ENCODE results near the gene DUS1L.

Gene DUS1L

DNA sequence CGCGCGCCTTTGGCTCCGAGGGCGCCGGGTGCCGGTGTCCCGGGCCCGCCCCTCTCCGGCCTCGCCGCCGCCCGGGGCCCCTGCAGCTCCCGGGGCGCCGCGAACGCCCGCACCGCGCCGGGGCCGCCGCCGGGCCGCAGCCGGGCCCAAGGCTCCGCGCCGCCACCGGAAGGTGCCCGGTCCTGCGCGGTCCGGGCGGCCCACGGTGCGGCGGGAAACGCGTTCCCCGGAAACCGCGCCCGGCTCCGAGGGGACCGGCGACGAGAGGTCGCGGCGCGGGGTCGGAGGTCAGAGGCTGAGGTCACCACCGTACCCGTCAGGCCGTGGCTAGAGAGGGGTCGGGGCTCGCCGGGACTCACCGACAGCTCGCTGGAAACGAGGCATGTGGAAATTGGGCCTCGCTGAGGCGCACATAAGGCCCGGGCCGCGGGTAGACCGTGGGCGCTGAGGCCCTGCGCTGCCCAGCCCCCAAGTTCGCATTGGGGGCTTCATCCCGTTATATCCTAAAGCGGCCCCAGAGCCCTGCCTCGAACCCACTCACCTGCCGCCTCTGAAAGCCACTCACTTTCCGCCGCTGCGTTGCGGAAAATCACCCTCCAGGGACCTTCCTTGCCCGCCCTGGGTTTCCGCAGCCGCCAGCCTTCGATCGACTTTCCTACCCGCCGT, at the start of gene DUS1L:
TSS of gene DUS1L (minus strand) at position 167 of the 666 bp plus-strand sequence. CDS start 745 bp downstream, outside the sequence.
- TF ChIP-seq, protein P1, sequence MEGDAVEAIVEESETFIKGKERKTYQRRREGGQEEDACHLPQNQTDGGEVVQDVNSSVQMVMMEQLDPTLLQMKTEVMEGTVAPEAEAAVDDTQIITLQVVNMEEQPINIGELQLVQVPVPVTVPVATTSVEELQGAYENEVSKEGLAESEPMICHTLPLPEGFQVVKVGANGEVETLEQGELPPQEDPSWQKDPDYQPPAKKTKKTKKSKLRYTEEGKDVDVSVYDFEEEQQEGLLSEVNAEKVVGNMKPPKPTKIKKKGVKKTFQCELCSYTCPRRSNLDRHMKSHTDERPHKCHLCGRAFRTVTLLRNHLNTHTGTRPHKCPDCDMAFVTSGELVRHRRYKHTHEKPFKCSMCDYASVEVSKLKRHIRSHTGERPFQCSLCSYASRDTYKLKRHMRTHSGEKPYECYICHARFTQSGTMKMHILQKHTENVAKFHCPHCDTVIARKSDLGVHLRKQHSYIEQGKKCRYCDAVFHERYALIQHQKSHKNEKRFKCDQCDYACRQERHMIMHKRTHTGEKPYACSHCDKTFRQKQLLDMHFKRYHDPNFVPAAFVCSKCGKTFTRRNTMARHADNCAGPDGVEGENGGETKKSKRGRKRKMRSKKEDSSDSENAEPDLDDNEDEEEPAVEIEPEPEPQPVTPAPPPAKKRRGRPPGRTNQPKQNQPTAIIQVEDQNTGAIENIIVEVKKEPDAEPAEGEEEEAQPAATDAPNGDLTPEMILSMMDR (conservative IDR thresholded peaks at IDR 0.05; ENCODE audit: low read length): no peak
- no peak for TF ChIP-seq EZH2phosphoT487 (IDR thresholded peaks at IDR 0.05; ENCODE audit: borderline replicate concordance)
- H3F3A ChIP-seq (ENCODE audit: low read depth): no peaks in the 10 kb centered on the region
- no peaks in the 10 kb centered on the region for H3K27me3 ChIP-seq (ENCODE audit: insufficient read depth, low read length, poor library complexity, severe bottlenecking)
- peak within 1 kb of the TSS; percentile 95 for H3K4me2 ChIP-seq (ENCODE audit: low read depth, low read length, poor library complexity, severe bottlenecking)
- H3K9me3 ChIP-seq (ENCODE audit: insufficient read depth, low read depth, low read length): no peaks in the 10 kb centered on the region
- H3K4me1 ChIP-seq (ENCODE audit: insufficient read depth, low read length, poor library complexity, severe bottlenecking): peaks cover 14% of the 10 kb centered on the region
- H4K20me1 ChIP-seq (ENCODE audit: insufficient read depth, low read length, poor library complexity, severe bottlenecking): peaks cover 4% of the 10 kb centered on the region
- peak within 1 kb of the TSS; percentile 93 for H3K9ac ChIP-seq (ENCODE audit: low read depth, low read length, poor library complexity, severe bottlenecking)
- H3K36me3 ChIP-seq (ENCODE audit: insufficient read depth, low read length): no peaks in the 10 kb centered on the region; the same call in 1 of the 2 replicates
- H3K9me2 ChIP-seq (replicated peaks; ENCODE audit: low read depth, low read length): no peaks in the 10 kb centered on the region
- peaks cover 21% of the 10 kb centered on the region for H3K79me2 ChIP-seq (ENCODE audit: insufficient read depth, low read length)
- H3K4me3 ChIP-seq (ENCODE audit: low read length, poor library complexity, severe bottlenecking): peak within 1 kb of the TSS; percentile 98
- peak within 1 kb of the TSS; percentile 99 for H2AFZ ChIP-seq (ENCODE audit: low read length)

DNA sequence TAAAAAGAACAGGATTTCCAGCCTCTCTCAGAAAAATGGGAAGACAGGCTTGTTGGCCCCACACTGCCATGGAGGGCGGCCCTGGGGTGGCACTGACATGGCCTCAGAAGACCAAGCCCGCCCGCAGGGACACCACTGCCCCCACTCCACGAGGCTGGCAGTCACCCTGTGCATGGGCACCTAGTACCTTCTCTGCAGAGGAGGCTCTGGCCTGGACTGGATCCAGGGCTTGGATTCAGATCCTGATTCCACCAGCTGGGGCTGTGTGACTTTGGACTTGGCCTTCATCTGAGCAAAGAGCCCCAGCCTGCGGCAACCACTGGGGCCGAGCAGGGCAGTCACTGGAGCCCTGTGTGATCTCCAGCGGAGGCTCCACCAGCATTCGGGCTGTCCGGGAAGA, 49.3 kb upstream of the DUS1L start:
- H2AFZ ChIP-seq (ENCODE audit: low read length): no peak overlapping the region
- no peak overlapping the region for H3K4me3 ChIP-seq (ENCODE audit: low read length, poor library complexity, severe bottlenecking)
- H3K27me3 ChIP-seq (ENCODE audit: insufficient read depth, low read length, poor library complexity, severe bottlenecking): no peaks in the 10 kb centered on the region
- H3K9me3 ChIP-seq (ENCODE audit: insufficient read depth, low read depth, low read length): no peaks in the 10 kb centered on the region
- 0 out of 2 replicates have a peak, but pooled peaks cover 4% of the 10 kb centered on the region for H3K79me2 ChIP-seq (ENCODE audit: insufficient read depth, low read length)
- H3F3A ChIP-seq (ENCODE audit: low read depth): no peaks in the 10 kb centered on the region; the same call in 1 of the 2 replicates
- H3K9me2 ChIP-seq (replicated peaks; ENCODE audit: low read depth, low read length): no peaks in the 10 kb centered on the region
- H3K36me3 ChIP-seq (ENCODE audit: insufficient read depth, low read length): peaks cover 47% of the 10 kb centered on the region; the same call in 1 of the 2 replicates
- no peaks in the 10 kb centered on the region for H3K4me1 ChIP-seq (ENCODE audit: insufficient read depth, low read length, poor library complexity, severe bottlenecking)
- no peak overlapping the region for H3K9ac ChIP-seq (ENCODE audit: low read depth, low read length, poor library complexity, severe bottlenecking)
- H3K4me2 ChIP-seq (ENCODE audit: low read depth, low read length, poor library complexity, severe bottlenecking): no peak overlapping the region
- no peaks in the 10 kb centered on the region for H4K20me1 ChIP-seq (ENCODE audit: insufficient read depth, low read length, poor library complexity, severe bottlenecking)
- TF ChIP-seq, protein P1 (conservative IDR thresholded peaks at IDR 0.05; ENCODE audit: low read length): no peak
- no peak for TF ChIP-seq EZH2phosphoT487 (IDR thresholded peaks at IDR 0.05; ENCODE audit: borderline replicate concordance)

DNA sequence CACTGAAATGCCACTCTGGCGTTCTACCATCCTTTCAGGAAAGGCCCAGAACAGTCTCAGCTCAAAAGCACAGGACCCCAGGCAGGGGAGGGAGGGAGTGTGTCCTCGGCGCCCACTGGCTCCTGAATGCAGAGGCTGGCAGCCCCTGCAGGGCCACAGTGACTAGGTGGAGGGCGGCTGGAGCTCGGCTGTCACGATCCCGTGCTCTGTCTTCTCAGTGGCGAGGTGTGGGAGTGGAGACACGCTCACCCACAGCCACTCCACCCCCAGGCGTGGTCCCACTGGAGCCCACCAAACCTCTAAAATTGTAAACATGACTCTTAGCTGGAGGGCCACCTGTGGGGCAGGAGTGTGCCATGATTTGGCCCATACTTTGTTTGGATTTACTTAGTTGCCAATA, 48.8 kb upstream of the DUS1L start:
- H3K4me3 ChIP-seq (ENCODE audit: low read length, poor library complexity, severe bottlenecking): no peak overlapping the region
- H3F3A ChIP-seq (ENCODE audit: low read depth): no peaks in the 10 kb centered on the region; the same call in 1 of the 2 replicates
- no peaks in the 10 kb centered on the region for H3K9me2 ChIP-seq (replicated peaks; ENCODE audit: low read depth, low read length)
- H3K4me1 ChIP-seq (ENCODE audit: insufficient read depth, low read length, poor library complexity, severe bottlenecking): no peaks in the 10 kb centered on the region
- no peak overlapping the region for H3K4me2 ChIP-seq (ENCODE audit: low read depth, low read length, poor library complexity, severe bottlenecking)
- peaks cover 43% of the 10 kb centered on the region; the same call in 1 of the 2 replicates for H3K36me3 ChIP-seq (ENCODE audit: insufficient read depth, low read length)
- H3K9me3 ChIP-seq (ENCODE audit: insufficient read depth, low read depth, low read length): no peaks in the 10 kb centered on the region
- H4K20me1 ChIP-seq (ENCODE audit: insufficient read depth, low read length, poor library complexity, severe bottlenecking): no peaks in the 10 kb centered on the region
- H2AFZ ChIP-seq (ENCODE audit: low read length): no peak overlapping the region
- H3K79me2 ChIP-seq (ENCODE audit: insufficient read depth, low read length): 0 out of 2 replicates have a peak, but pooled peaks cover 4% of the 10 kb centered on the region
- H3K9ac ChIP-seq (ENCODE audit: low read depth, low read length, poor library complexity, severe bottlenecking): no peak overlapping the region
- no peak for TF ChIP-seq EZH2phosphoT487 (IDR thresholded peaks at IDR 0.05; ENCODE audit: borderline replicate concordance)
- TF ChIP-seq, protein P1 (conservative IDR thresholded peaks at IDR 0.05; ENCODE audit: low read length): no peak
- no peaks in the 10 kb centered on the region for H3K27me3 ChIP-seq (ENCODE audit: insufficient read depth, low read length, poor library complexity, severe bottlenecking)
